Hepatocyte (in vitro differentiated cells): Measurements from ENCODE around the gene FGFR1OP2. TPM values are rescaled to one million over a fixed set of nuclear protein-coding genes. Genes with fewer than 3 reads are reported as not detected.

Experiments used
- DNase-seq: peaks from one replicate; pipeline ENCODE4 v3.0.0-alpha.2; 2016; ENCODE audit warnings: low spot score
- H2AFZ ChIP-seq: fragments of 200-600 bp; sonication (generic); 2 replicates; pipeline ENCODE4 v1.6.0; 2016; ENCODE audit warnings: antibody characterized with exemption, mild to moderate bottlenecking
- H3K27ac ChIP-seq: fragments of 200-600 bp; sonication (generic); 2 replicates; pipeline ENCODE4 v1.5.1; 2016; ENCODE audit warnings: mild to moderate bottlenecking
- H3K27me3 ChIP-seq: fragments of 200-600 bp; sonication (generic); 2 replicates; pipeline ENCODE4 v1.6.1; 2016
- H3K36me3 ChIP-seq: fragments of 200-600 bp; sonication (generic); replicated peaks from 2 replicates; pipeline ENCODE4 v1.5.1; 2016; ENCODE audit warnings: low read depth; ENCODE audit not compliant: insufficient read depth
- H3K4me1 ChIP-seq: fragments of 200-600 bp; sonication (generic); 2 replicates; pipeline ENCODE4 v1.5.1; 2016; ENCODE audit warnings: mild to moderate bottlenecking, moderate library complexity; ENCODE audit not compliant: insufficient read depth
- H3K4me2 ChIP-seq: fragments of 200-600 bp; sonication (generic); 2 replicates; pipeline ENCODE4 v1.6.0; 2016
- H3K4me3 ChIP-seq: fragments of 200-600 bp; sonication (generic); 2 replicates; pipeline ENCODE4 v1.5.1; 2016; ENCODE audit warnings: mild to moderate bottlenecking
- H3K79me2 ChIP-seq: fragments of 200-600 bp; sonication (generic); 2 replicates; pipeline ENCODE4 v1.6.0; 2017; ENCODE audit warnings: mild to moderate bottlenecking
- H3K9me2 ChIP-seq: fragments of 200-600 bp; sonication (generic); replicated peaks from 2 replicates; pipeline ENCODE4 v1.6.0; 2017; ENCODE audit warnings: mild to moderate bottlenecking; ENCODE audit not compliant: insufficient read depth
- H3K9me3 ChIP-seq: fragments of 200-600 bp; sonication (generic); 2 replicates; pipeline ENCODE4 v1.5.1; 2016; ENCODE audit warnings: low read depth, mild to moderate bottlenecking
- H4K20me1 ChIP-seq: fragments of 200-600 bp; sonication (generic); 2 replicates; pipeline ENCODE4 v1.6.0; 2016; ENCODE audit warnings: mild to moderate bottlenecking; ENCODE audit not compliant: insufficient read depth, poor library complexity, severe bottlenecking
- CTCF ChIP-seq: fragments of 200-600 bp; sonication (generic); IDR thresholded peaks from 2 replicates; pipeline ENCODE4 v1.5.1; 2016; ENCODE audit warnings: antibody characterized with exemption, mild to moderate bottlenecking; ENCODE audit not compliant: poor library complexity
- EZH2 ChIP-seq: fragments of 200-600 bp; sonication (generic); IDR thresholded peaks from 2 replicates; pipeline ENCODE4 v1.6.1; 2016; ENCODE audit warnings: antibody characterized with exemption, mild to moderate bottlenecking, borderline replicate concordance
- EZH2phosphoT487 ChIP-seq: fragments of 200-600 bp; sonication (generic); IDR thresholded peaks from one replicate; pipeline ENCODE4 v1.6.1; 2018; ENCODE audit warnings: antibody characterized with exemption, mild to moderate bottlenecking, low read depth, moderate library complexity; ENCODE audit not compliant: unreplicated experiment, severe bottlenecking
- WGBS: methylation state at CpG from one replicate; pipeline ENCODE4 v1.1.6; 2016; ENCODE audit warnings: low lambda C conversion rate; ENCODE audit errors: missing lambda C conversion rate; 5-methylcytosine and 5-hydroxymethylcytosine counted together
- polyA plus RNA-seq: library from polyadenylated mRNA; unstranded; fragments of >200 nt; fragmentation: Nextera tagmentation; extraction: Ambion mirVana; gene quantifications from 2 replicates; pipeline ENCODE4 v1.2.1, GENCODE V29; 2016
- total RNA-seq: library from RNA; depleted of rRNA; stranded (reverse); fragments of >200 nt; gene quantifications from 2 replicates; pipeline ENCODE4 v1.2.3, GENCODE V29; 2014

Gene FGFR1OP2
- total and polyA plus RNA-seq, 2 experiments from 2014 or later, result 24.1 to 56.4 TPM

GRCh38 chr12:26929590-26929989 lies 8.7 kb upstream of the FGFR1OP2 start:
- Histone ChIP-seq H3K36me3 (no peaks in the 10 kb centered on the region), H3K27me3 (no peaks in the 10 kb centered on the region), H4K20me1 (no peaks in the 10 kb centered on the region), H3K9me3 (no peaks in the 10 kb centered on the region), H3K9me2 (no peaks in the 10 kb centered on the region), H2AFZ (no peak overlapping the region), H3K4me3 (no peak overlapping the region), H3K79me2 (peaks cover 18% of the 10 kb centered on the region), H3K27ac (no peak overlapping the region), H3K4me2 (no peak overlapping the region), H3K4me1 (no peaks in the 10 kb centered on the region)
- TF ChIP-seq CTCF (no peak), EZH2phosphoT487 (no peak), EZH2 (no peak)
- 98% methylated on average over 2 of the region's 2 CpGs for WGBS
- DNase-seq, result no peak

- TF ChIP-seq CTCF, result no peak
- no peak for TF ChIP-seq EZH2phosphoT487
- TF ChIP-seq EZH2, result no peak
- H3K4me3 ChIP-seq, result no peak overlapping the region
- H3K27ac ChIP-seq, result no peak overlapping the region
- no peaks in the 10 kb centered on the region for H3K9me3 ChIP-seq
- peaks cover 16% of the 10 kb centered on the region for H4K20me1 ChIP-seq
- H2AFZ ChIP-seq, result no peak overlapping the region
- WGBS, result 91% methylated on average over 7 of the region's 7 CpGs
- no peak for DNase-seq
- no peaks in the 10 kb centered on the region for H3K27me3 ChIP-seq
- H3K9me2 ChIP-seq, result no peaks in the 10 kb centered on the region
- H3K4me2 ChIP-seq, result peak overlapping the region; percentile 74
- peaks cover 62% of the 10 kb centered on the region for H3K79me2 ChIP-seq
- H3K36me3 ChIP-seq, result no peaks in the 10 kb centered on the region
- peaks cover 20% of the 10 kb centered on the region for H3K4me1 ChIP-seq
Observed at GRCh38 chr12:26935636-26936378, 2.5 kb upstream of the FGFR1OP2 start.

- Histone ChIP-seq H3K9me2 (no peaks in the 10 kb centered on the region), H2AFZ (peak overlapping the region; percentile 50)
- 16% methylated on average over 8 of the region's 8 CpGs for WGBS
Observed at GRCh38 chr12:26936559-26937442, 1.5 kb upstream of the FGFR1OP2 start.

More at GRCh38 chr12:26936559-26937442, 1.5 kb upstream of the FGFR1OP2 start:
- Histone ChIP-seq H3K36me3 (no peaks in the 10 kb centered on the region), H3K27me3 (no peaks in the 10 kb centered on the region), H3K9me3 (no peaks in the 10 kb centered on the region), H3K4me2 (peak overlapping the region; percentile 74), H4K20me1 (peaks cover 16% of the 10 kb centered on the region), H3K4me1 (peaks cover 20% of the 10 kb centered on the region), H3K79me2 (peaks cover 71% of the 10 kb centered on the region), H3K4me3 (peak overlapping the region; percentile 81), H3K27ac (peak overlapping the region; percentile 96)
- no peak for TF ChIP-seq EZH2
- TF ChIP-seq EZH2phosphoT487, result no peak
- no peak for TF ChIP-seq CTCF
- DNase-seq, result no peak
